GM23248 (cell line): ENCODE data around the gene ABTB1. TPM values are rescaled to one million over a fixed set of nuclear protein-coding genes. Genes with fewer than 3 reads are reported as not detected.
"Not testable (repeated sequence)": the region's sequence is repeated elsewhere in the genome, so short reads cannot be mapped to it uniquely, and the experiment has no call there.

Experiments used
- DNase-seq: peaks from one replicate; pipeline ENCODE4 v3.0.0-alpha.2; 2015
- H2AFZ ChIP-seq: fragments of 200-600 bp; sonication (generic); 2 replicates; pipeline ENCODE4 v1.6.1; 2016; ENCODE audit warnings: antibody characterized with exemption
- H3F3A ChIP-seq: fragments of 200-600 bp; sonication (generic); 2 replicates; pipeline ENCODE4 v1.6.1; 2016; ENCODE audit warnings: mild to moderate bottlenecking, antibody characterized with exemption, mixed run types; ENCODE audit not compliant: insufficient read depth
- H3K27ac ChIP-seq: fragments of 200-600 bp; sonication (generic); 2 replicates; pipeline ENCODE4 v1.5.1; 2016; ENCODE audit warnings: mild to moderate bottlenecking
- H3K27me3 ChIP-seq: fragments of 200-600 bp; sonication (generic); replicated peaks from 2 replicates; pipeline ENCODE4 v1.6.1; 2016; ENCODE audit warnings: mild to moderate bottlenecking; ENCODE audit not compliant: insufficient read depth
- H3K36me3 ChIP-seq: fragments of 200-600 bp; sonication (generic); 2 replicates; pipeline ENCODE4 v1.6.1; 2016; ENCODE audit warnings: low read depth, mild to moderate bottlenecking
- H3K4me1 ChIP-seq: fragments of 200-600 bp; sonication (generic); 2 replicates; pipeline ENCODE4 v1.6.1; 2016; ENCODE audit warnings: mild to moderate bottlenecking; ENCODE audit not compliant: insufficient read depth
- H3K4me2 ChIP-seq: fragments of 200-600 bp; sonication (generic); one replicate; pipeline ENCODE4 v1.6.1; 2016; ENCODE audit warnings: mild to moderate bottlenecking; ENCODE audit not compliant: unreplicated experiment
- H3K4me3 ChIP-seq: fragments of 200-600 bp; sonication (generic); 2 replicates; pipeline ENCODE4 v1.5.1; 2016; ENCODE audit warnings: mild to moderate bottlenecking
- H3K79me2 ChIP-seq: fragments of 200-600 bp; sonication (generic); 2 replicates; pipeline ENCODE4 v1.6.1; 2016; ENCODE audit warnings: mild to moderate bottlenecking; ENCODE audit not compliant: insufficient read depth
- H3K9ac ChIP-seq: fragments of 200-600 bp; sonication (generic); 2 replicates; pipeline ENCODE4 v1.6.1; 2016; ENCODE audit warnings: mild to moderate bottlenecking
- H3K9me2 ChIP-seq: fragments of 200-600 bp; sonication (generic); 2 replicates; pipeline ENCODE4 v1.6.1; 2016; ENCODE audit warnings: mixed run types, mild to moderate bottlenecking, moderate library complexity; ENCODE audit not compliant: insufficient read depth
- H3K9me3 ChIP-seq: fragments of 200-600 bp; sonication (generic); one replicate; pipeline ENCODE4 v1.6.1; 2017; ENCODE audit warnings: low read depth
- H4K20me1 ChIP-seq: fragments of 200-600 bp; sonication (generic); 2 replicates; pipeline ENCODE4 v1.6.0; 2016; ENCODE audit not compliant: insufficient read depth
- EZH2 ChIP-seq: fragments of 200-600 bp; sonication (generic); IDR thresholded peaks from 2 replicates; pipeline ENCODE4 v1.6.1; 2018; ENCODE audit warnings: antibody characterized with exemption, mild to moderate bottlenecking; ENCODE audit not compliant: insufficient read depth, poor library complexity, severe bottlenecking
- EZH2phosphoT487 ChIP-seq: fragments of 200-600 bp; sonication (generic); IDR thresholded peaks from 2 replicates; pipeline ENCODE4 v1.6.1; 2018; ENCODE audit warnings: antibody characterized with exemption, moderate library complexity, mild to moderate bottlenecking, low read depth; ENCODE audit not compliant: insufficient read depth
- WGBS, 2 experiments: methylation state at CpG; one replicate each; pipeline ENCODE4 v1.1.6; 2015 to 2017; ENCODE audit warnings: low lambda C conversion rate in 2 of 2, low coverage in 1 of 2; ENCODE audit errors: missing lambda C conversion rate in 2 of 2; 5-methylcytosine and 5-hydroxymethylcytosine counted together
- in situ Hi-C: fragments of 300-500 bp; cut with MboI; formaldehyde crosslinking; loops from 2 replicates; pipeline ENCODE4 v1.15.0; 2020
- polyA plus RNA-seq: library from polyadenylated mRNA; unstranded; fragments of >200 nt; fragmentation: Nextera tagmentation; extraction: Ambion mirVana; gene quantifications from 2 replicates; pipeline ENCODE4 v1.2.1, GENCODE V29; 2016
- total RNA-seq: library from RNA; depleted of rRNA; stranded (reverse); fragments of >200 nt; shearing (Covaris generic); gene quantifications from 2 replicates; pipeline ENCODE4 v1.2.3, GENCODE V29; 2014

ABTB1 gene
- total and polyA plus RNA-seq, 2 experiments from 2014 or later, result 7.8 to 20.9 TPM

GRCh38 chr3:127651516-127652172, 21.1 kb upstream of the ABTB1 start:
- H3F3A ChIP-seq, result peaks cover 16% of the 10 kb centered on the region
- H3K36me3 ChIP-seq, result no peaks in the 10 kb centered on the region
- no peak for DNase-seq
- no peaks in the 10 kb centered on the region for H3K79me2 ChIP-seq
- no peak overlapping the region for H3K4me2 ChIP-seq
- no peak overlapping the region for H2AFZ ChIP-seq
- H3K9ac ChIP-seq, result no peak overlapping the region
- H3K4me1 ChIP-seq, result peaks cover 10% of the 10 kb centered on the region
- no peaks in the 10 kb centered on the region for H3K9me2 ChIP-seq
- no peaks in the 10 kb centered on the region for H3K27me3 ChIP-seq
- H3K9me3 ChIP-seq, result no peaks in the 10 kb centered on the region
- WGBS, 2 experiments, result 19 to 22% methylated on average over 8 of the region's 8 CpGs
- H3K4me3 ChIP-seq, result no peak overlapping the region
- in situ Hi-C loops, result no loop called here
- TF ChIP-seq EZH2phosphoT487 (no peak), EZH2 (no peak)
- H3K27ac ChIP-seq, result no peak overlapping the region
- no peaks in the 10 kb centered on the region for H4K20me1 ChIP-seq

- Histone ChIP-seq H3K9me3 (no peaks in the 10 kb centered on the region), H3K4me2 (no peak overlapping the region), H3K27ac (no peak overlapping the region), H3K36me3 (no peaks in the 10 kb centered on the region), H3K9ac (no peak overlapping the region), H3K79me2 (no peaks in the 10 kb centered on the region), H3K4me1 (peaks cover 10% of the 10 kb centered on the region), H3F3A (peaks cover 16% of the 10 kb centered on the region), H4K20me1 (no peaks in the 10 kb centered on the region), H3K4me3 (no peak overlapping the region), H2AFZ (no peak overlapping the region), H3K27me3 (no peaks in the 10 kb centered on the region), H3K9me2 (no peaks in the 10 kb centered on the region)
- in situ Hi-C loops, result no loop called here
- DNase-seq, result peak; percentile 75
- 58 to 59% methylated on average over 13 of the region's 13 CpGs for WGBS, 2 experiments
- TF ChIP-seq EZH2phosphoT487 (no peak), EZH2 (no peak)
These were observed 20.3 kb upstream of the ABTB1 start for GRCh38 chr3:127652246-127652995.

GRCh38 chr3:127654374-127654773, 18.4 kb upstream of the ABTB1 start:
- Histone ChIP-seq H2AFZ (no peak overlapping the region), H3F3A (peaks cover 16% of the 10 kb centered on the region), H3K36me3 (no peaks in the 10 kb centered on the region), H3K4me2 (no peak overlapping the region), H3K27ac (no peak overlapping the region), H3K9me2 (no peaks in the 10 kb centered on the region), H3K9ac (no peak overlapping the region), H3K27me3 (no peaks in the 10 kb centered on the region), H4K20me1 (no peaks in the 10 kb centered on the region), H3K9me3 (no peaks in the 10 kb centered on the region), H3K79me2 (no peaks in the 10 kb centered on the region), H3K4me1 (peaks cover 10% of the 10 kb centered on the region), H3K4me3 (no peak overlapping the region)
- in situ Hi-C loops, result no loop called here
- WGBS, 2 experiments, result 27 to 36% methylated on average over 4 of the region's 4 CpGs
- no peak for TF ChIP-seq EZH2phosphoT487
- no peak for TF ChIP-seq EZH2
- DNase-seq, result no peak

- H2AFZ ChIP-seq, H3K4me3 ChIP-seq, H3K36me3 ChIP-seq, H4K20me1 ChIP-seq, DNase-seq, H3K27me3 ChIP-seq, H3K9ac ChIP-seq, H3K4me2 ChIP-seq, H3K9me2 ChIP-seq, H3K79me2 ChIP-seq, in situ Hi-C loops, H3K9me3 ChIP-seq: not testable (repeated sequence)
- H3K4me1 ChIP-seq, result peaks cover 10% of the 10 kb centered on the region
- 93 to 95% methylated on average over 6 of the region's 6 CpGs for WGBS, 2 experiments
- peaks cover 16% of the 10 kb centered on the region for H3F3A ChIP-seq
- peak overlapping the region; percentile 51; the same call in 1 of the 2 replicates for H3K27ac ChIP-seq
These were observed 17.8 kb upstream of the ABTB1 start for GRCh38 chr3:127654993-127655392.
